SH-SY5Y (cell line): ENCODE results near the gene MEIS3.

Source experiments
- GATA2 ChIP-seq: IDR thresholded peaks from 2 replicates; pipeline ENCODE4 v1.6.1; 2011; ENCODE audit warnings: mild to moderate bottlenecking, low read depth, low read length
- GATA3 ChIP-seq: IDR thresholded peaks from 2 replicates; pipeline ENCODE4 v1.6.1; 2011; ENCODE audit warnings: low read depth, mild to moderate bottlenecking, low read length, moderate library complexity

DNA sequence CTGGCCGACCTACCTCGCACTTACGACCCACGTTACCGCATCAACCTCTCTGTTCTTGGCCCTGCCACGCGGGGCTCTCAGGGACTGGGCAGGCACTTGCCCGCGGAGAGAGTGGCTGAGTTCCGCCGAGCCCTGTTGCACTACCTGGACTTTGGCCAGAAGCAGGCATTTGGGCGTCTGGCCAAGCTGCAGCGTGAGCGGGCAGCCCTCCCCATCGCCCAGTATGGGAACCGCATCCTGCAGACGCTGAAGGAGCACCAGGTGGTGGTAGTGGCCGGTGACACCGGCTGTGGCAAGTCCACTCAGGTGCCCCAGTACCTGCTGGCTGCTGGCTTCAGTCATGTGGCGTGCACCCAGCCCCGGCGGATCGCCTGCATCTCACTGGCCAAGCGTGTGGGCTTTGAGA, 66.0 kb downstream of the MEIS3 start:
- TF ChIP-seq GATA2, result no peak
- no peak for TF ChIP-seq GATA3
